ENCODE data around the gene CAPN3. TPM values are rescaled to one million over a fixed set of nuclear protein-coding genes. Genes with fewer than 3 reads are reported as not detected.

The CAPN3 gene
- total RNA-seq, 1 experiment from 2014 or later = 0.54 TPM

DNA sequence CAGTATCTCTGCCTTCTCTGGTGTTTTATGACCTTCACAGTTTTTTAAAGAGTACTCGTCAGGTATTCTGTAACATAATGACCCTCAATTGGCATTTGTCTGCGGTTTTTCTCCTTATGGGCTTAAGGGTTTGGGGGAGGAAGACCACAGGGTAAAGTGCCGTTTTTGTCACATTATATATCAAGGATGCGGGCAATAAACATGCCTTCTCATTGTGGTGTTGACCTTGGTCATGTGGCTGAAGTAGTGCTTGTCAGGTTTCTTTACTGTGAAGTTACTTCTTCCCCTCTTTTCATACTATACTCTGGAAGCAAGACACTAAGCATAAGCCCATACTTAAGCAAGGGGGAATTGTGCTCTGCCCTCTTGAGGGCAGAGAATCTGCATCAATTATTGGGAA, 16.6 kb downstream of the CAPN3 start:
- H3K4me1 ChIP-seq (ENCODE audit: insufficient read depth, low read length, poor library complexity, severe bottlenecking) = no peaks in the 10 kb centered on the region
- H3K27me3 ChIP-seq (replicated peaks; ENCODE audit: insufficient read depth, low read depth, low read length, poor library complexity) = no peaks in the 10 kb centered on the region
- H3K36me3 ChIP-seq (ENCODE audit: insufficient read depth, low read length, poor library complexity, severe bottlenecking) = no peaks in the 10 kb centered on the region
- BruUV-seq (replicated peaks) = no TSS peak
- no peak for DNase-seq (ENCODE audit: low spot score)
- no peak overlapping the region for H3K4me3 ChIP-seq (ENCODE audit: low read depth, low read length, poor library complexity, severe bottlenecking)
- intact Hi-C loops (cut with micrococcal nuclease; ENCODE audit: unreplicated experiment) = loop anchor here (10.0 kb wide), 1 partner anchor 61 kb away; no protein-coding TSS in a partner anchor
- TF ChIP-seq EZH2 (IDR thresholded peaks at IDR 0.05; ENCODE audit: borderline replicate concordance, low read depth, low read length, poor library complexity, severe bottlenecking) (no peak), CTCF (conservative IDR thresholded peaks at IDR 0.05; ENCODE audit: low read depth, low read length) (no peak)
- CTCF ChIA-PET = no interaction called here
- H3K27ac ChIP-seq (ENCODE audit: low read depth, low read length, poor library complexity, severe bottlenecking) = no peak overlapping the region
- POLR2A ChIA-PET (ENCODE audit: low non-redundant PET) = no interaction called here
- H3K9me3 ChIP-seq (ENCODE audit: low read depth, low read length, poor library complexity, severe bottlenecking) = no peaks in the 10 kb centered on the region

DNA sequence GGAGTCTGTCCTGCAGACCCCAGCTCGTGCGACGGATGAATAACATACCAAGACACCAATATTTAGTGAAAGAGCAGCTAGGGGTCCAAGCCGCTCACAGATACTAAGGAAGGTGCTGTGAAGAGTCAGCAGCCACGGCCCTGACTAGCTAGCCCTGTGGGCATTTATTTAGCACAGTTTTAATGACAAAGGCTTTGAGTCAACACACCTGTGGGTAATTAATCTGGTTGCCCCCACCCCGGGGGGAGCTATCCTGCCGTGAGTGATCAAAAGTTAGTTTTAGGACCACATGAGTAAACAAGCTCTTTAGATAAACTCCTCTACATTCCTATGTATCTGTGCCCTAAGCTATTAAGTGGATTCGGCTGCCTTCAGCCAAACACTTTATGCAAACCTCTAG, 18.7 kb downstream of the CAPN3 start:
- H3K4me3 ChIP-seq (ENCODE audit: low read depth, low read length, poor library complexity, severe bottlenecking) = no peak overlapping the region
- no peaks in the 10 kb centered on the region for H3K9me3 ChIP-seq (ENCODE audit: low read depth, low read length, poor library complexity, severe bottlenecking)
- no TSS peak for BruUV-seq (replicated peaks)
- no peaks in the 10 kb centered on the region for H3K27me3 ChIP-seq (replicated peaks; ENCODE audit: insufficient read depth, low read depth, low read length, poor library complexity)
- no peak for DNase-seq (ENCODE audit: low spot score)
- H3K27ac ChIP-seq (ENCODE audit: low read depth, low read length, poor library complexity, severe bottlenecking) = no peak overlapping the region
- H3K4me1 ChIP-seq (ENCODE audit: insufficient read depth, low read length, poor library complexity, severe bottlenecking) = no peaks in the 10 kb centered on the region
- intact Hi-C loops (cut with micrococcal nuclease; ENCODE audit: unreplicated experiment) = loop anchor here (10.0 kb wide), 1 partner anchor 63 kb away; no protein-coding TSS in a partner anchor
- H3K36me3 ChIP-seq (ENCODE audit: insufficient read depth, low read length, poor library complexity, severe bottlenecking) = no peaks in the 10 kb centered on the region
- POLR2A ChIA-PET (ENCODE audit: low non-redundant PET) = no interaction called here
- CTCF ChIA-PET = no interaction called here
- TF ChIP-seq CTCF (conservative IDR thresholded peaks at IDR 0.05; ENCODE audit: low read depth, low read length) (no peak), EZH2 (IDR thresholded peaks at IDR 0.05; ENCODE audit: borderline replicate concordance, low read depth, low read length, poor library complexity, severe bottlenecking) (no peak)

DNA sequence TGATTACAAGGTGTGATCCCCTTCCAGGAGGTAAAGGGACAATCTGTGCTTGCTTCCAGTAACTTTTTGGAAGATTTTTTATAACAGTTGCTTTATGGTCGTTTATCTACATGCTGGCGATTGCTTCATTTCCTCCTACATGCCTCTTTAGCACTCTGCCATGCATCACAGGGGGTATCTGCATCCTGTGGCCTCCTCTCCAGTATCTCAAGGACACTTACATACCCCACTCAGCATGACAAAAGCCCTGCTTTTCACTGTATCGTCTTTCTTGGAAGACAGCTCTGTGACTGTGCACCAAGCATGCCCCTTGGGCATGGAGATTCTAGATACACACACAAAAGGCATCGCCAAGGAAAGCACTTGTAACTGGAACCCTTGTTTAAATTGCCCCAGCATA, 25.3 kb downstream of the CAPN3 start:
- no peaks in the 10 kb centered on the region for H3K36me3 ChIP-seq (ENCODE audit: insufficient read depth, low read length, poor library complexity, severe bottlenecking)
- ChIA-PET CTCF (interaction anchor here (0.6 to 1.6 kb wide), 6 partner anchors 14 to 269 kb away, joined by 3 to 7 read pairs (median 3); partner anchors contain the start of gene PLA2G4F), POLR2A (ENCODE audit: low non-redundant PET) (no interaction called here)
- H3K4me1 ChIP-seq (ENCODE audit: insufficient read depth, low read length, poor library complexity, severe bottlenecking) = no peaks in the 10 kb centered on the region
- intact Hi-C loops (cut with micrococcal nuclease; ENCODE audit: unreplicated experiment) = loop anchor here (10.0 kb wide), 1 partner anchor 300 kb away; no protein-coding TSS in a partner anchor
- H3K4me3 ChIP-seq (ENCODE audit: low read depth, low read length, poor library complexity, severe bottlenecking) = no peak overlapping the region
- TF ChIP-seq CTCF (conservative IDR thresholded peaks at IDR 0.05; ENCODE audit: low read depth, low read length) (no peak), EZH2 (IDR thresholded peaks at IDR 0.05; ENCODE audit: borderline replicate concordance, low read depth, low read length, poor library complexity, severe bottlenecking) (no peak)
- no peak overlapping the region for H3K27ac ChIP-seq (ENCODE audit: low read depth, low read length, poor library complexity, severe bottlenecking)
- no peaks in the 10 kb centered on the region for H3K9me3 ChIP-seq (ENCODE audit: low read depth, low read length, poor library complexity, severe bottlenecking)
- no TSS peak for BruUV-seq (replicated peaks)
- DNase-seq (ENCODE audit: low spot score) = peak; percentile 42
- H3K27me3 ChIP-seq (replicated peaks; ENCODE audit: insufficient read depth, low read depth, low read length, poor library complexity) = no peaks in the 10 kb centered on the region
